Fibroblast of pulmonary artery (primary cell): Measurements from ENCODE around the gene TEAD1.

Experiments used
- DNase-seq: peaks from one replicate; pipeline ENCODE4 v3.0.0-alpha.2; 2010; ENCODE audit warnings: low read depth
- H3K4me3 ChIP-seq: replicated peaks from 2 replicates; pipeline ENCODE4 v1.5.1; 2011; ENCODE audit warnings: low read depth, mild to moderate bottlenecking, control low read depth, low read length, moderate library complexity
- TF ChIP-seq, protein P1 (sequence below): IDR thresholded peaks from 2 replicates; pipeline ENCODE4 v1.5.1; 2011; ENCODE audit warnings: mild to moderate bottlenecking, control low read depth, low read length, inconsistent platforms; ENCODE audit errors: missing control alignments

Gene TEAD1

DNA sequence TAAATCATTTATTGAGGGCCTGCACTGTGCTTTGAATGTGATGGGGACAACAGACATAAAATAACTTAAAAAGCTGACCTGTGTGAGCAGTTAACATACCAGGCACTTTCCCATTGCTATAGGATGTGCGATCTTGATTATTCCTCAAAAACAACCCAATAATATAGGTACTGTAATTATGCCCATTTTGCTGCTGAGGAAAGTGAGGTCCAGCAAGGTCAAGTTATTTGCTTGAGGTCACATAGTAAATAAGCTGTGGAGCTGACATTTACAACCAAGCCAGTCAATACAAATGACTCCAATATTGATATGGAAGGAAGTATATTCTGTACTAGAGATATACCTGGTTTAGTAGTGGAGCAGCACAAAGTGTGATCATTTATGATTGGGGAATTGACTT, 96.2 kb downstream of the TEAD1 start:
- TF ChIP-seq, protein P1, sequence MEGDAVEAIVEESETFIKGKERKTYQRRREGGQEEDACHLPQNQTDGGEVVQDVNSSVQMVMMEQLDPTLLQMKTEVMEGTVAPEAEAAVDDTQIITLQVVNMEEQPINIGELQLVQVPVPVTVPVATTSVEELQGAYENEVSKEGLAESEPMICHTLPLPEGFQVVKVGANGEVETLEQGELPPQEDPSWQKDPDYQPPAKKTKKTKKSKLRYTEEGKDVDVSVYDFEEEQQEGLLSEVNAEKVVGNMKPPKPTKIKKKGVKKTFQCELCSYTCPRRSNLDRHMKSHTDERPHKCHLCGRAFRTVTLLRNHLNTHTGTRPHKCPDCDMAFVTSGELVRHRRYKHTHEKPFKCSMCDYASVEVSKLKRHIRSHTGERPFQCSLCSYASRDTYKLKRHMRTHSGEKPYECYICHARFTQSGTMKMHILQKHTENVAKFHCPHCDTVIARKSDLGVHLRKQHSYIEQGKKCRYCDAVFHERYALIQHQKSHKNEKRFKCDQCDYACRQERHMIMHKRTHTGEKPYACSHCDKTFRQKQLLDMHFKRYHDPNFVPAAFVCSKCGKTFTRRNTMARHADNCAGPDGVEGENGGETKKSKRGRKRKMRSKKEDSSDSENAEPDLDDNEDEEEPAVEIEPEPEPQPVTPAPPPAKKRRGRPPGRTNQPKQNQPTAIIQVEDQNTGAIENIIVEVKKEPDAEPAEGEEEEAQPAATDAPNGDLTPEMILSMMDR: no peak
- DNase-seq: no peak
- H3K4me3 ChIP-seq: no peak overlapping the region

DNA sequence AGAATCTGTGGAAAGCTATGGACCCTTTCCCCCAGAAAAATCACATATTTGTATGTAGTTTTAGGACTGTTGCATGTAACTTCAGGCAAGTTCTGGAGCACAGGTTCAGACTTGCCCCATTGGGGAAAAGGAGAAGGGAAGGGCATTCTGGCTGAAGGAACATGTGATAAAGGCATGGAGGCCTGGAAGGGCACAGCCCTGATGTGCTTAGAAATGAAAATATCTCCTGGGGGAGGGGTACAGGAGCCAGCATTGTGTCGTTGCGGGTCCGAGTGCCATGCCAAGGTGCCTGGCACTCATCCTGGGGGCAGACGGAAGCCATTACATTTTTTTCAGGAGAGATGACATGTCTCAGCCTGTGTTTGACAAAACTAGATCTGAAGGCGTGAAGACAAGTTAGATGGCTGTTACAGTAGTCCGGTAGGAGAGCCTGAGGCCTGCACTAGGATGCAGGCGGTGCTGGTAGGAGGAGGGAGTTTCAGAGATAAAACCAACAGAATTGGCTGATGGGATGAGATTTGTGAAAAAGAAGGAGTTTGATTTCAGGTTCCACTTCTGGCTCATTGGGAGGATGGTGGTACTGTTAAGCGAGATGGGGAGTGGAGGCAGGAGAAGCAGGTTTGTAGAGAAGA, 96.9 kb downstream of the TEAD1 start:
- no peak for DNase-seq
- no peak overlapping the region for H3K4me3 ChIP-seq
- TF ChIP-seq, protein P1: no peak

DNA sequence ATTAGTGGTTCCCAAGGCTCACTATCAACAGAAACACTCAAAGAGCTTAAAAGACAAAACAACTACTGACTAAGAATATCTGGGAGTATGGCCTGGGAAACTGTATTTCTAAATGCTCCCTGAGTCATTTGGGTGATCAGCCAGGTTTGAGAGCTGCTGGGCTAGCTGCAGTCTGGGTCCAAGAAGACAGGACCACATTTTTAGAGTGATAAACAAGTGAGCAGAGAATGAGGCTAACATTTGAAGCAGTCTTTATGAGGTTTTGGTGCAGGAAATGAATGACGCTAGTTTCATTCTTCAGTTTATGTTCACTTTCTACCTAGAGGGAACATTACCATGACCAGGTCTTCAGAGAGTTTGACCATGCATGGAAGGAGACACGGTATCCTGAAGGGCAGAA, 97.7 kb downstream of the TEAD1 start:
- TF ChIP-seq, protein P1: no peak
- H3K4me3 ChIP-seq: no peak overlapping the region
- DNase-seq: peak; percentile 41

DNA sequence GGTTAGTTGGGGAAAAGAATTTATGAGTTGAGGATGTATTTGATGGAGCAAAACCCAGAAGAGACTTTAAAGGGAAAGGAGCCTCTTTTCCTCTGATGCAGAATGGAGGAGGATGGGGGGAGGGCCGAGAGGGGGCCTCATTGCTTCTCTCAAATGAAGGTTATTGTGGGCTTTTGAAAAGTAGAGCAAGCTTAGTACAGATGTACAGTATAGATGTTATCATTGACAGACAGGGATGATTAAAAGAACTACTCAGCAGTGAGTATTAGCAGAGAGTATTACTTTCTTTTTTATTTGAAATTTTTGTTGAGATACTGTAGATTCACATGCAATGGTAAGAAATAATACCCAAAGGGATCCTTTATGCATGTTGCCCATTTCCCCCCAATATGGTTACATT, 98.1 kb downstream of the TEAD1 start:
- H3K4me3 ChIP-seq: no peak overlapping the region
- DNase-seq: no peak
- TF ChIP-seq, protein P1: no peak

DNA sequence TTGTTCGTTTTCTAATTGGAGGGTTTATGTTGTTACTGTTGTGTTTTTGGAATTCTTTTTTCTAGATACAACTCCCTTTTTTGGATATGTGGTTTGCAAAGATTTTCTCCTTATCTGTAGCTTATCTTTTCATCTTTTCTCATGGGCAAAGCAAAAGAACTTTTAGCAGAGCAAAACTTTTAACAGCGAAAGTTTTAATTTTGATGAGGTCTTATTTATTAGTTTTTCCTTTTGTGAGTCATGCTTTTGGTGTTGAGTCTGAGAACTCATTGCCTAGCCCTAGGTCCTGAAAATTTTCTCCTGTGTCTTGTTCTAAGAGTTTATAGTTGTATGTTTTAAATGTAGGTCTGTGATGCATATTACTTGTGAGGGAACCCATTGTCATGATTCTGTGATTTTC, 99.4 kb downstream of the TEAD1 start:
- DNase-seq: no peak
- no peak overlapping the region for H3K4me3 ChIP-seq
- TF ChIP-seq, protein P1: no peak

DNA sequence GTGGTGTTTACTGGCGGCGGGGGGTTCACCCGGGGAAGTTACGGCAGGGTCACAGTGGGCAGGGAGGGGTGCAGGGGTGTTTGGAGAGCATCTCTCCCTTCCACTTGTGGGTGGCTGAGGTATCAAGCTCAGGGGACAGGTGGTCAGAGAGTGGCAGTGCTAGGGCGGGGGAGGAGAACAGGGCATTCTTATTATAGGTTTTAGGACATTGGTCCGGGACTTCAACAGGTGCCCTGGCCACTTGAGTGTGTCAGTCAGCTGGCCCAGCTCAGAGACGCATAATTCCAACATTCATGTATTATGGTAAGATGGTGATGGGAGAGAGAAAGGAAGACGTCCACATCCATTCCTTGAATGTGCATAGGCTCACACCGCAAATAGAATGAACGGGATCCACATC, 101.7 kb downstream of the TEAD1 start:
- no peak for DNase-seq
- no peak overlapping the region for H3K4me3 ChIP-seq
- TF ChIP-seq, protein P1: no peak

DNA sequence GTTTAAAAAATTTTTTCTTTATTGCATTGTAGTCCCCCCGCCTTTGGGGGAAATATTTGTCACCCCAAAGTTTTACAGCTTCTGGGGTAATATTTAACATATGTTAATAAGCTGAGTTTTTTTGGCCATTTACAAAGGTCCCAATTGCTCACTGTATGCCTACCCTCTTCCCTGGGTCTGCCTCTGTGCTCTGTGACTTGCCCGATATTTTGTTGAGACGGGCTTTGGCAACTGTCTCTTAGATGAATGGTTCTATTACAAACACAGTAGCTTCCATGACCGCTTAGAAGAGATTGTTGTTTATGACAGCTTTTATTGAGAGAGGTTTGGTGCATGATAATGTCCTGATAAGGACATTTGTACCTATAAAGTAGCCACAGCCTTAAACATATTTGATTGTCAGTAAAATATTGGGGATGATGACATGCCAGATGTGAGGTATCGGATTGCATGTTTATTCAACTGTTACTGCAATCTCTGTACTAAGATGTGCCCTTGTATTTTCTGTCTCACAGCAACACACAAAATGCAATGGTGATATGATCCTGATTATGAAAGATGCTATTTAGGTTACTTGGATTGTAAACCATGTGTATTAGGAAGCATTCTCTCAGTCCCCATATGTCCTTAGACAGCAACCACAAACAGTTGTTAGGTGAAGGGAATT, 103.1 kb downstream of the TEAD1 start:
- TF ChIP-seq, protein P1: no peak
- DNase-seq: peak; percentile 72

More for the DNA sequence above, 103.1 kb downstream of the TEAD1 start:
- H3K4me3 ChIP-seq: no peak overlapping the region
